ENCODE data around the gene PPP1R13B.
"Not testable (repeated sequence)": the region's sequence is repeated elsewhere in the genome, so short reads cannot be mapped to it uniquely, and the experiment has no call there.

PPP1R13B gene

GRCh38 chr14:103695296-103696069 is 151.9 kb downstream of the PPP1R13B start:
- no peak for DNase-seq

DNA sequence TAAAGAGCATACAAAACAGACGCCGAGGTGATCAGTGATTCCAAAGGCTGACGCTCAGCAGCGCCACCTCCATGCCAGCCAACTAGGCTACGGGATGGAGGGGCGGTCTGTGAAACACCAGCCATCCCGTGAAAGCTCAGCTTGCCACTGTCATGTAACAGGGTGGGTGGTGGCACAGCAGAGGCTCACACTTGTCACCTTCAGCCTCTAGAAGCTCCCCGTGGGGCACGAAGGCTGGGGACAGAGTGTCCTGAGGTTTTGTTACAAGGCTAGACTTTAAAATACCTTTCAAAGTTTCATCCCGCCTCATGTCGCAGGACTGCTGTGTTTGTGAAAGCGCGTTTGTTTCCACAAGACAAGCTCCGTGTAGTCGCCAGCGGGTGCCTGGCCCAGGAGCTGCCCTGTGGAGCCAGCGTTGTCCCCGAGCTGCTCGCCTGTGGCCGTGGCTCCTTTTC is 152.8 kb downstream of the PPP1R13B start:
- no peak for DNase-seq

GRCh38 chr14:103693515-103693914 is 153.9 kb downstream of the PPP1R13B start:
- no peak for DNase-seq

DNA sequence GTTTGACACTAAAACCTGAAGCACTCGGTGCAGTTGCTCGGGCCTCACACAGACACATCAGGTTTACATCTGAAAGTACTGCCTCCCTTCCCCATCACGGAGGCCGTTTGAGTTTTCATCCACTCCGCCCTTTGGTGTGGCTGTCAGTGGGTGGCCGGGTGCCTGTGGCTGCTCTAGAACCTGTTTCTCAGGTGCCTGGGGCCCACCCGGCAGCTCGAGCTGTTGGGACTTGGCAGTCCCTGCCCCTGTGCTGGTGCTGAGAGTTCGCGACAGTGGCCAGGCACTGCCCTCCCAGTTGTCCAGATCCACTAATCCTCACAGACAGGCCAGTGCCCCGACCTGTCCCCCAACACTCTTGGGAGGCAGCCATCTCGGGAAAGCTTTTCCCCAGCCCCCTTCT is 154.5 kb downstream of the PPP1R13B start:
- no peak for DNase-seq

DNA sequence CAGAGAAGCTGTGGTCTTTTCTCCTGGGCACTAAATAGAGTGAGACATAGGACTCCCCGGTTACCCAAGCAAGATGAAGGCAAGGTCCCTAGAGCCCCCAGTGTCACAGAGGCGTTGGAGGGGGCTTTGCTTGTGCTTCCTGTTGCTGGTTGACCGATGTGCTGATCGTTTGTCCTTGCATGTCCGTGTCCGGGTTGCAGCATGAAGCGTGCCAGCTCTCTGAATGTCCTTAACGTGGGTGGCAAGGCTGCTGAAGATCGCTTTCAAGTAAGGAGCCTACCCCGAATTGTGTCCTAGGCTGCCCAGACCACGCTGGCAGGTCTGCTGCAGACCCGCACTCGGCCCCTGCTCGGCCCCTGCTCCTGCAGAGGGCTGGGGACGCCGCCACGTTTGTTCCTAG is 155.2 kb downstream of the PPP1R13B start:
- no peak for DNase-seq

DNA sequence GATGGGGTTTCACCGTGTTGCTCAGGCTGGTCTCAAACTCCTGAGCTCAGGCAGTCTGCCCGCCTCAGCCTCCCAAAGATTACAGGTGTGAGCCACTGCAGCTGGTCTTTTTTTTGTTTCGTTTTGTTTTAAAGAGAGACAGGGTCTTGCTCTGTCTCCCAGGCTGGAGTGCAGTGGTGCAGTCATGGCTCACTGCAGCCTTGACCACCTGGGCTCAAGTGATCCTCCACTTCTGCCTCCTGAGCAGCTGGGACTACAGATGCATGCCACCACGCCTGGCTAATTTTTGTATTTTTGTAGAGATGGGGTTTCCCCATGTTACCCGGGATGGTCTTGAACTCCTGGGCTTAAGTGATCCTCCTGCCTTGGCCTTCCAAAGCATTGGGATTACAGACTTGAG is 155.7 kb downstream of the PPP1R13B start:
- not testable (repeated sequence) for DNase-seq

- no peak for DNase-seq
Observed at GRCh38 chr14:103690332-103690731, 157.0 kb downstream of the PPP1R13B start.

- DNase-seq: no peak
Observed at GRCh38 chr14:103688906-103689902, 158.2 kb downstream of the PPP1R13B start.

DNA sequence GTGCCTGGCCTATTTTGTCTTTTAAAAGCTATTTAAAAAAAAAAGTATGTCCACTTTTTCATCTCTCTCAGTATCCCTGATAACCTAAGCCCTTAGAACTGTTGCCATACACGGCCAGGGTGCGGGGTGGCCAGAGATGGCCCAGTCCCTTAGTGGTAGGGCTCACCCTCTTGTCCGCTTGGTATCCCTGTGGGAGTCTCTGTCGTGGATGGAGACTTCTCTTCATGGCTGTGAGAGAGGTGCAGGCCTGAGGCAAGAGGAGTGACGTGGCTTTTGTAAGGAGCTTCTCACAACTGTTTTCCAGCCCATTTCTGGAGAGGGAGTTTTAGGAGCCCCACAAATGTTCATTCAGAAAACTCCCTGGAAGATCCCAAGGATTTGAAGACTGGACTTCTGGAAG is 158.9 kb downstream of the PPP1R13B start:
- no peak for DNase-seq

- no peak for DNase-seq
Observed at GRCh38 chr14:103687712-103688111, 159.7 kb downstream of the PPP1R13B start.

GRCh38 chr14:103686831-103687485 is 160.4 kb downstream of the PPP1R13B start:
- no peak for DNase-seq

- DNase-seq: no peak
Observed at GRCh38 chr14:103685276-103686211, 161.8 kb downstream of the PPP1R13B start.

DNA sequence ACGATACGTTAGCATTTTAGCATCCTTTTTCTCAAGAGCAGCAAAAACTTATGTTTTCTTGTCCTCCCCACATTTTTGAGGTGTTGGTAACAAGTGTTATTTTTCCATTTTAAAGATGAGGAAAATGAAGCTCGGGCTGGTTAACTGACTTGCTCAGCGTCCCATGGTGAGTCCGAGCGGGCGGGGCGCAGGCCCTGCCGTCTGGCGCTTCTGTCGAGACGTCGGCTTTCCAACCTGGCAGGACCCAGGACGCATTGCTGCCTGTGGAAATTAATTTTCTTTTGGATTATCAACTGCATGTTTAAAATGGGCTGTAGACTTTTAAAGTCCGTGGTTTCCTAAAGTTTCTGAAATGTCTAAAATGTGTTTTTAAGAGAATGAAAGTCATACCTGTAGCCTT is 162.5 kb downstream of the PPP1R13B start:
- DNase-seq: no peak

- DNase-seq: no peak
Observed at GRCh38 chr14:103684471-103684870, 162.9 kb downstream of the PPP1R13B start.

Data from effector CD4-positive, alpha-beta T cell (primary cell).